AG08396 (cell line): Measurements from ENCODE around the gene LBX2.

Experiments used
- DNase-seq: peaks from one replicate; pipeline ENCODE4 v3.0.0; 2012; ENCODE audit warnings: low spot score, mixed read lengths

Gene LBX2

GRCh38 chr2:74525717-74526648 is 26.6 kb upstream of the LBX2 start, which contains the start of gene DQX1:
DQX1 (minus strand) TSS chr2:74526231; CDS start chr2:74525729, 502 bp downstream.
- no peak for DNase-seq

GRCh38 chr2:74524955-74525716 is 25.7 kb upstream of the LBX2 start:
- DNase-seq, result no peak

- DNase-seq, result no peak
Observed at GRCh38 chr2:74524005-74524404, 24.6 kb upstream of the LBX2 start.

GRCh38 chr2:74522516-74522915 is 23.1 kb upstream of the LBX2 start:
- DNase-seq, result no peak

GRCh38 chr2:74516650-74517049 is 17.2 kb upstream of the LBX2 start:
- DNase-seq, result no peak

GRCh38 chr2:74515981-74516633 is 16.7 kb upstream of the LBX2 start:
- peak; percentile 76 for DNase-seq

GRCh38 chr2:74515271-74515980 is 16.0 kb upstream of the LBX2 start:
- no peak for DNase-seq

- peak; percentile 41 for DNase-seq
Observed at GRCh38 chr2:74514368-74515270, 15.2 kb upstream of the LBX2 start, which contains the start of gene TLX2. TLX2 (plus strand) TSS chr2:74514450; CDS start chr2:74514807, 357 bp downstream.

GRCh38 chr2:74513605-74514367 is 14.4 kb upstream of the LBX2 start:
- DNase-seq, result no peak

GRCh38 chr2:74512744-74513604 is 13.6 kb upstream of the LBX2 start:
- DNase-seq, result no peak

- no peak for DNase-seq
Observed at GRCh38 chr2:74511104-74511989, 11.9 kb upstream of the LBX2 start.

GRCh38 chr2:74510272-74510671 is 10.9 kb upstream of the LBX2 start:
- DNase-seq, result no peak

GRCh38 chr2:74507926-74508520 is 8.6 kb upstream of the LBX2 start:
- no peak for DNase-seq

GRCh38 chr2:74507145-74507925 is 7.9 kb upstream of the LBX2 start, which contains the start of gene PCGF1:
PCGF1 (minus strand) TSS chr2:74507695; CDS start chr2:74507668, 27 bp downstream.
- peak; percentile 97 for DNase-seq

- DNase-seq, result no peak
Observed at GRCh38 chr2:74505448-74506246, 6.2 kb upstream of the LBX2 start.

- no peak for DNase-seq
Observed at GRCh38 chr2:74504591-74504990, 5.2 kb upstream of the LBX2 start.
